Sciatic nerve (tissue), 2 donors: Measurements from ENCODE around the gene NTSR1. TPM values are rescaled to one million over a fixed set of nuclear protein-coding genes. Genes with fewer than 3 reads are reported as not detected.

Experiments
- ATAC-seq: fragments of 200-7000 bp; cut with Tn5 transposase; one replicate; pipeline ENCODE4 v1.9.1; 2020; ENCODE audit warnings: mild to moderate bottlenecking, moderate library complexity
- DNase-seq: peaks from one replicate; pipeline ENCODE4 v3.0.0-alpha.2; 2020; ENCODE audit warnings: low spot score
- intact Hi-C: fragments of 100-400 bp; cut with DNase I; formaldehyde crosslinking; loops from one replicate; pipeline ENCODE4 v1.14.2; 2022
- total RNA-seq: library from RNA; stranded (reverse); fragmentation: NEBNext Ultra II Directional; extraction: Animal tissue kit (Norgen Biotek cat#: 25700); gene quantifications from one replicate; pipeline ENCODE4 v1.2.1, GENCODE V29; 2021
- donor health status: DM: no; HTN: no; CAD: no.
- donor health status: DM: no; HTN: no; CAD: no.

Gene NTSR1
- total RNA-seq, 1 donor from 2014 or later, result 0.09 TPM

- ATAC-seq (no peak), DNase-seq (no peak)
- intact Hi-C loops, result loop anchor here (5.0 kb wide), 1 partner anchor 285 kb away; no protein-coding TSS in a partner anchor
Observed at GRCh38 chr20:62787321-62787720, 78.7 kb downstream of the NTSR1 start.

DNA sequence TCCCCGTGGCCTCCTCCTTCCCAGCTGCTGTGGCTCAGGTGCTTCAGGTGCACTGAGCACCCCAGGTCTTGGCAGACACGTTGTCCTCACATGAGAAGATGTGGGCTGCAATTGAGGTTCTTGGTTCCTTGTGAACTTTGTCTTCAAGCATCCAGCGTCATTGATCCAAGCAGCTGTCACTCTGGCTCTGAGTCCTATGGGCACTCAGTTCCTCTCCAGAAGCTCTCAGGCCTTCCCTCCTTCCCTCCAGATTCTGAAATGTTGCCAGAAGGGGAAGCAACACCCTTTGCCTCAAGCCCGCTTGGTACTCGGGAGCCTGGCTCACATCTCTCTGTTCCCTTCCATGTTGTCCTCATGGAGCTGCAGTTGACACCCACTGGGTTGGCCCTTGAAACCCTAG is 79.2 kb downstream of the NTSR1 start:
- DNase-seq (no peak), ATAC-seq (no peak)
- intact Hi-C loops, result loop anchor here (5.0 kb wide), 1 partner anchor 286 kb away; no protein-coding TSS in a partner anchor

- intact Hi-C loops, result loop anchor here (5.0 kb wide), 1 partner anchor 286 kb away; no protein-coding TSS in a partner anchor
- ATAC-seq, result no peak
Observed at GRCh38 chr20:62788607-62789006, 80.0 kb downstream of the NTSR1 start.

DNA sequence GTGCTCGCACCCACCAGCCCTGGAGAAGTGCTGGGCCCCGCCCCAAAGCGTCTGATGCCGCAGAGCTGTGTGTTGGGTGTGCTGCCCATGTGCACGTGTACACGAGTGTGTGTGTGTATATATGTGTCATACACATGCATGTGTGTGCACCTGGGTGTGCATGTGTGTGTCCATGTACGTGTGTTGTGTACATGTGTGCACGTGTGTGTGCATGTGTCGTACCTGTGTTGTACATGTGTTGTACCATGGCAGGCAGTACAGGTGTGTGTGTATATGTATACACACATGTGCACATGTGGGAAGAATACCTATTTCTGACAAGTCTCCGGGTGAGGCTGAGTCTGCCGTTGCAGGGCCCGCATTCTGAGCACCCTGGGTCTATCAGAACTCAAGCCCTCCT is 81.4 kb downstream of the NTSR1 start:
- intact Hi-C loops, result loop anchor here (5.0 kb wide), 1 partner anchor 123 kb away; no protein-coding TSS in a partner anchor
- ATAC-seq, result no peak
- no peak for DNase-seq

More at GRCh38 chr20:62788607-62789006, 80.0 kb downstream of the NTSR1 start:
- DNase-seq, result no peak

- DNase-seq (peak; percentile 88), ATAC-seq (peak; percentile 27)
- intact Hi-C loops, result loop anchor here (5.0 kb wide), 1 partner anchor 124 kb away; no protein-coding TSS in a partner anchor
Observed at GRCh38 chr20:62791301-62792181, 82.9 kb downstream of the NTSR1 start.

- ATAC-seq (no peak), DNase-seq (no peak)
- intact Hi-C loops, result loop anchor here (5.0 kb wide), 1 partner anchor 125 kb away; no protein-coding TSS in a partner anchor
Observed at GRCh38 chr20:62792182-62792939, 83.7 kb downstream of the NTSR1 start.

DNA sequence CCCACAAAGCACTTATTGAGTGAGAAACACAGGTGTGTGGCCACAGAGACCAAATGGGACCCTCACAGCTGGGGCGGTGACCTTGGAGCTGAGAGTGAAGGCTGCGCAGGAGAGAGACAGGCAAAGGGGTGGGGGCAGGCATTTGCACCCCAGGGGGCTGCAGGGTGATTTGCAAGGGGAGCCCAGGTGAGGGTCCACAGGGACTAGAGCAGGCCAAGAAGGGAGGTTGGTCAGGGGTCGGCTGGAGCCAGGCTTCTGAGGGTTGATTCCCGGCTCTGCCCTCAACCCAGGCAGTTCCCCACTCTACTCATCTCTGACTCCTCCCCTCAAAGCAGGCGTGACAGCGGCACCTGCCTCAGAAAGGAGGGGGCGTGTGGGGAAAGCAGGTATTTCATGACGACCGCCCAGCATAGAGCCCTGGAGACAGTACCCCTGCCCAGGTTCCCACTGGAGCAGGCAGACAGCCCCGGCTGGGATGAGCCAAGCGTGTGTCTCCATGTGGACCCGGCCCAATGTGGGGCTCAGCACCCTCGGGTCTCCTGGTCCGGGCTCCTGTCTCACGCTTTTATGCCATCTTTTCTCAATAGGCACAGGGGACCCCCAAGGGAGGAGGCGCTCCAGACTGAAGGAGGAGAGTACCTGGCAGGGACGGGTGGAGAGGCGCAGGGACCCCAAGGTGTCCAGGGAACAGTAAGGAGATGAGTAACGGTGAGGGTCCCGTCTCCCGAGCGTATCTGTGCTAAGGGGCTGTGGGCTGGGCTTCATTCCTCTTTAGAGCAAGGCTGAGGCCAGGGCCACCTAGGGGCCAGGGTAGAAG is 84.5 kb downstream of the NTSR1 start:
- no peak for ATAC-seq
- intact Hi-C loops, result loop anchor here (5.0 kb wide), 1 partner anchor 126 kb away; no protein-coding TSS in a partner anchor
- DNase-seq, result peak; percentile 72

DNA sequence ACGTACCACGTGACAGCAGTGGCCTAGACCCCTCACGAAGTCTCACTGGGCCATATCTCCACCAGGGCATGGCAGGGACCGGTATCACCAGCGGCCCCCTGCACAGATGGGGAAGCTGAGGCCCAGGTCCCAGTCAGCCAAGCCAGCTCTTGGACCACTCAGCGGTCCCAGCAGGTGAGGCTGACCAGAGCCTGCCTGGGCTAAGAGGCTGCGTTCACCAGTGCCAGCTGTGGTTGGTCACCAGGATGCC is 85.0 kb downstream of the NTSR1 start:
- DNase-seq (no peak), ATAC-seq (no peak)
- intact Hi-C loops, result loop anchor here (5.0 kb wide), 1 partner anchor 126 kb away; no protein-coding TSS in a partner anchor

DNA sequence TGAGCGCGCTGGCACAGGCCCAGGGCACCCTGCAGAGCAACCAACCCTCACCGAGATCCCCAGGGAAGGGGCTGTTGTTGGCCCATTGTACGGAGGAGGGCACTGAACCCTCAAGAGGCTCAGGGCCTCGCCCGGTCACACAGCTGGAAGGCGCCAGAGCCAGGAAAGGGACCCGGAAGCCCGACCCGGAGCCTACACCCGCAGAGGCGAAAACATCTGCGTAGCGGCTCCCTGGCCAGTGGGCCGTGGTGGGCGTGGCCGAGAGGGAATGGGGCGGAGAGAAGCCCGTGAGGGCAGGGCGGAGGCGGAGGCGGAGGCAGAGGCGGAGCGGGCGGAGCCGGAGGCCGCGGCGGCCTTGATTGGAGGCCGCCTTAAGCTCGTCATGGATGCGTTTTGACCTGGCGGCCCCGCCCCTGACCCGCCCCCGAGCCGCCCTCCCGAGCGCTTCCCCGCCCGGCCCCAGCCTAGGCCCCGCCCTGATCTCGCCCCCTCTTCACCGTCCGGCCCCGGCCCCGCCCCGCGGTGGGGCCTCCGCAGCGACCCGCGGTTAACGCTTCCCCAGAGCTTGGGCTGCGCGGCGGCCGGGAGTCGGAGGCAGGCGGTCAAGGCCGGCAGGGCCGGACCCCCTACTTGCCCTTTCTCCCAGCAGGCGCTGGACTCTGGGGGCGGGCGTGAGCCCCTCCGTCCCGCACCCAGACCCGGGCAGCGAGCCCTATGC is 85.5 kb downstream of the NTSR1 start:
- intact Hi-C loops, result loop anchor here (5.0 kb wide), 1 partner anchor 127 kb away; no protein-coding TSS in a partner anchor
- peak; percentile 91 for ATAC-seq
- DNase-seq, result peak; percentile 99

DNA sequence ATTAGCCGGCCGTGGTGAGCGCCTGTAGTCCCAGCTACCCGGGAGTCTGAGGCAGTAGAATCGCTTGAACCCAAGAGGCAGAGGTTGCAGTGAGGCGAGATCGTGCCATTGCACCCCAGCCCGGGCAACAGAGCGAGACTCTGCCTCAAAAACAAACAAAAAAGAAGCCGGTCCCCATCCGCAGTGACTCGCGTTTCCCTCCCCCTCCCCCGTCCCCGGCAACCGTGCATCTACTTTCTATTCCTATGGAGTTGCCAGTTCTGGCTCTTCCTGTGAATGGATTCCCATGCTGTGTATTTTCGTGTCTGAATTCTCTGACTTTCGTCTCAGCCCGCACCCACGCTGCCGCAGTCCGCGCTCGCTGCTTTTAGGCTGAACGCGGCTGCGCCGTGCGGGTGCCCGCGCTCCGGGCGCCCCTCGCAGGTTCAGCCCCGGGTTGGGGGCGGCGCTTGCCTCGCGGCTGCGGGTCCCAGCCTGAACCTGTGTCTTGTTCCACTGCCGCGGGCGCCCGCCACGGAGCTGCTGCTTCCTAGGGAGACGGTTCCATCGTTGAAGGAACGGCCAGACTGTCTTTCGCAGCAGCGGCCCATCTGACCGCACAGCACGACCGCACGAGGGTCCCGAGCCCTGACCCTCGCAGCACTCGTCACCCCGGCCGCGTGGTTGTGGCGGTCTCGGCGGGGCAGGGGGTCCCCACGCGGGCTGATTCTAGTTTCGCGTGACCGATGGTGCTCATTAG is 86.6 kb downstream of the NTSR1 start:
- intact Hi-C loops, result no loop called here
- ATAC-seq (no peak), DNase-seq (peak; percentile 79)

GRCh38 chr20:62796699-62797491 is 88.3 kb downstream of the NTSR1 start:
- ATAC-seq (no peak), DNase-seq (peak; percentile 74)
- intact Hi-C loops, result no loop called here

GRCh38 chr20:62797671-62798532 is 89.3 kb downstream of the NTSR1 start:
- DNase-seq, result no peak
- intact Hi-C loops, result no loop called here
- ATAC-seq, result no peak

- intact Hi-C loops, result no loop called here
- DNase-seq (no peak), ATAC-seq (no peak)
Observed at GRCh38 chr20:62799036-62799435, 90.4 kb downstream of the NTSR1 start.

GRCh38 chr20:62799459-62799858 is 90.8 kb downstream of the NTSR1 start:
- intact Hi-C loops, result no loop called here
- no peak for ATAC-seq
- no peak for DNase-seq

- intact Hi-C loops, result no loop called here
- DNase-seq (no peak), ATAC-seq (no peak)
Observed at GRCh38 chr20:62799873-62800272, 91.2 kb downstream of the NTSR1 start.
